GM18909 (cell line): ENCODE results near the gene PDGFD.

Experiments used
- ATAC-seq: cut with Tn5 transposase; IDR thresholded peaks from one replicate; pipeline ENCODE4 v1.9.1; 2021; ENCODE audit warnings: mild to moderate bottlenecking; ENCODE audit not compliant: unreplicated experiment, poor library complexity

Gene PDGFD

DNA sequence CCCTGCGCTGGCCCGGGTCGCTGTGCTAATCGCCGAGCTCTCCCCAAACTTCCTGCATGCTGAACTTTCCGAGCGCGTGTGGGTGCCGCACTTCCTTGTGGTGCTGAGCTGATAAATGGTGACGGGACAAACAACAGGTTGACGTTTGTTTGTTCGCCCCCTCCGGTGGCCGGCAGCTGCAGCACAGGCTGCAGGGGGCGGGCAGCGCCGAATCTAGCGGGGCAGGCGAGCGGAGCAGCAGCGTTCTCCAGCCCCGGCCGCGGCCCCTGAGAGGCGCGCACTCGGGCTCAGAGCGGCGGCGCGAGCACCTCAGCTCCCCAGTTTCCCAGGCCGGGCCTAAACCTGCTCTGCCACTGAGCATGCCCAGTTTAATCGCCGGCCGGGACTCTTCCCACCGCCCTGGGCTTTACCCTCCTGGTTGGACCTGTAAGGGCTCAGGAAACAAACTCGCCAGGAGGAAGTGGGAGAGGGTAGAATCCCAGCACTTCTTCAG is at the start of gene PDGFD:
TSS of gene PDGFD (minus strand) at position 120 of the 493 bp plus-strand sequence.
- ATAC-seq, result peak; percentile 97

GRCh38 chr11:104206936-104207335 is 43.0 kb upstream of the PDGFD start:
- no peak for ATAC-seq

- ATAC-seq, result no peak
These were observed 41.9 kb upstream of the PDGFD start for GRCh38 chr11:104205838-104206237.

DNA sequence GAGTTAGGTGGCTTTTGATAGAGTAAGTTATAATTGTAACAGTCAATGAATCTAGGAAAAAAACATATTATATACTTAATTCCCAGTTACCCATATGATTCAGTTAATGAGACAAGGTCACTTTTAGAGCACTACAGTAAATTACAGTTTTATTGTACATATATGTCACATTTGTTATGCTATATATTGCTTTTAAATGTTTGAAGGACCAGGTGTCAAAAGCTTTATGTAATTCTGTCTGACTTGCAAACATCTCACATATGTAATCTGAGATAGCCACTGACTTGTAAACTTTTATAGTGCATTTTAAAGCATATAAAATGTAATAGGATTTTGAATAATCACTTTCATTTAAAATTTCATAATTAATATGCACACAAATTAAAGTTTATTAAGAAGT is 36.7 kb upstream of the PDGFD start:
- ATAC-seq, result no peak

DNA sequence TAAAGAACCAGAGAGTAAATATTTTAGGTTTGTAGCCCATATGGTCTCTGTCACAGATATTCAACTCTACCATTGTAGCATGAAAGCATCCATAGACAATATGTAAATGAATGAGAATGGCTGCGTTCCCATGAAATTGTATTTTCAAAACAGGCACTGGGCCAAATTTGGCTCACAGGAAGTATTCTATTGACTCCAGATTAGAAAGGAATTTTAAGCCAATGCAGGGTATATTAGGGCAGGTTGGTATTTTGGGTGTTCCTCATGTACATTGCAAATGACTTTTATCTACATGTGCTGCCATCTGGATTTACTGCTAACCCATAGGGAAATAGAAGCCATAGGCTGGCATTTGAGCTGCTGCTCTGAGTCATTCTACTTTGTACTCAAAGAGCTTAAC is 35.1 kb upstream of the PDGFD start:
- ATAC-seq, result no peak

- no peak for ATAC-seq
These were observed 34.6 kb upstream of the PDGFD start for GRCh38 chr11:104198576-104198975.

DNA sequence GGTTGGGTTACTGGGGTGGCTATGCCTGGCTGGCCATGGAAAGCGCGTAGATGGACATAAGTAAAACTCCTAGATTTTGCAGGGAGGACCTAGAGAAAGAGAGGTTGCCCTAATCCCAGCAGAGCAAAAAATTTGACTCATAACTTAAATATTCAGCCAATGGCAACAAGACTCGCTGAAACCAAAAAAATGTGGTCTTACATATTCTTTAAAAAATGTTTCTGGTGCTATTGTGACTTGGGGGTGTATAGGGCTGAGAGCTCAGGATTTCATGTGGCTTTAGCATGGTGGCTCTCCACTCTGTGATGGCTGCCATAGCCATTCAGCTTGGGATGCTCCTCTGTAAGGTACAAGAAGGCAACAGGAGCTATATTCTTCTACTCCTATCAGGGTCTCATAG is 27.2 kb upstream of the PDGFD start:
- no peak for ATAC-seq

DNA sequence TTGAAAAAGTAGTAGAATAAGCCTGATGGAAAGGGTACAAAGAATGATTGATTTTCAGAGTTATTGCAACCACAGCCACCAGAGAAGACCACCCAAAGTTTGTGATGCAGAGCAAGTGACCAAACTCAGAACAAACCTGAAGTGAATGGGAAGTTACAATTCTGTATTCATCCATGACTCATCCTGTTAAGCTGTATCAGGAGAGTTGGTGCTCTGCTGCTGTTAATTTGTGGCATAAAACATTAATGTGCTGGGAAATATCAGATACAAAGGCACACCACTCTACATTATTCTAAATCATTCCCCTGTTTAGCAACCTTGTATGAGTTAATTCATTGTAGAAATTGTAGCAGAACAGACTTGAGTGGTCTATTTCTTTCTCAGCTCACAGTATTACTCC is 19.6 kb upstream of the PDGFD start:
- no peak for ATAC-seq

GRCh38 chr11:104175769-104176168 is 11.8 kb upstream of the PDGFD start:
- no peak for ATAC-seq

DNA sequence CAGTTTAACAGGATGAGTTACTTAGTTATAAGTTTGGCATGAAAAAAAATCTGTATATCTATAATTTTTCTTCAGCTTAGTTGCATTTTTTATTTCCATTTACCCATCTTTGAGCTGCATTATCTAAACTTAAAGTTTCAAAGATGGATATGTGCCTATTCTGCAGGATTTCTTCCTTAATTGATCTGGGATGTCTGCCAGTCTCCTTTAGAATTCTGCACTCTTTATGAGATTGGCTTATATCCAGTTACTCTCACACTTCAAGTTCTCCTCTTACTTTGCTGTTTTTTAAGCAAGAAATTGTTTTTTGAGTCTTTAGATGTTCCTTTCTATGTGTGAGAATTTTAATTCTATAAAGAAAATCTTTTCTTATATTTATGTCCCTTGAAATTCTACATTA is 5.1 kb upstream of the PDGFD start:
- no peak for ATAC-seq

DNA sequence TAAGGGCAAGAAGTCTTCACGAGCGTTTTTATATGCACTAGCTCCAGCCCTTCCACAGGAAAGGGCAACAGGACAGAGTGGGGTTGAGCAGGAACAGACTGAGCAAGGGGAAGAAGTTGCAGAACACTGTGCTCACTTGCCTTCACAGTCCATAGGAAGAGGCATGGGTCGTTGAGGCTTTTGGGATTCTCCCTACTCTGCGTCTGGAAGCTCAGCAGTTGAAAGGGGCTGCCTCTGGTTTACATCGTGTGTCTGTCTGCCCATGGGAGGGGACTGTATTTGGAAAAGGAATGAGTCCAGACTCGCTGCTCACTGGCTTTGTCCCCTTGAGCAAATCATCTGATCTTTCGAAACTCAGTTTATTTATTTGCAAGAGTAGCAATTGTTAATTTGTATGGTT is 1.1 kb upstream of the PDGFD start:
- no peak for ATAC-seq

DNA sequence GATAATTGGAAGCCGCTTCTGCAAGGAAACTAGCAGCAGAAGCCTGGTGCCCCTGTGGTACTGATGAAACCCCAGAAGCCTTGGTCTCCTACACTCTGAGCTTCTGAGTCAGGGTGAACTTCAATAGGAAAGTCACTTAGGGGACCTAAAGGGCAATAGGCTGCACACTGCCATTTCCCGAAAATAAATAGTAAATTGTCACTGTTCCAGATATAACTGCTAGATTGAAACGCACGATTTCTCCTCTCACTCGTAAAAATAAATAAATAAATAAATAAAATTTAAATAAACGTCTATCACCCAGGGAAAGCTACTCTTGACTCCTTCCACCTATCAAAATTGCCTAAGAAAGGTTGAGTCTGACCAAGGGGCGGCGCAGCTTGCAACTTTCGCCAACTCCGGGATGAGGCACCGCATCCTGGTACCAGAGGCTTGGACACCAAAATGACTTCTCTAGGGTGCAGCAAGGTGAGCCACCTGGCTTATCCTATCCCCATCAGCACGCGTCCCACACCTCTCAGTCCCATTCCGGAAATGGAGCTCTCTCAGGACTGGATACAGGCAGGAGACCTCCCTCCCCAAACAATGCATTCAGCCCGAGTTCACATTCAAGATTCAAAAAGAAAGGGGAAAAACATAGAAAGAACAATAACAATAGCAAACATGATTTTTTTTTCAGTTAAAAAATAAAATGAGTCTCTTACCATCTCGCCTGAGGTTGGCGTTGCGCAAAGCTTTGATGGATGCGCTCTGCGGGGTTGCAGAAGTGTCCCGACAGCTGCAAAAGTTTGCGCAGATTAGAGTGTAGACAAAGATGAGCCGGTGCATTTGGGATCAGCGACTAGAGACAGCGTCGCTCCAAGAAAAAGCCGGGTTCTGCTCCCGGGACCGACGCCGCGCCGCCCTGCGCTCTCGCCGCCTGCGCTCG is 583 bp downstream of the PDGFD start:
- ATAC-seq, result no peak

DNA sequence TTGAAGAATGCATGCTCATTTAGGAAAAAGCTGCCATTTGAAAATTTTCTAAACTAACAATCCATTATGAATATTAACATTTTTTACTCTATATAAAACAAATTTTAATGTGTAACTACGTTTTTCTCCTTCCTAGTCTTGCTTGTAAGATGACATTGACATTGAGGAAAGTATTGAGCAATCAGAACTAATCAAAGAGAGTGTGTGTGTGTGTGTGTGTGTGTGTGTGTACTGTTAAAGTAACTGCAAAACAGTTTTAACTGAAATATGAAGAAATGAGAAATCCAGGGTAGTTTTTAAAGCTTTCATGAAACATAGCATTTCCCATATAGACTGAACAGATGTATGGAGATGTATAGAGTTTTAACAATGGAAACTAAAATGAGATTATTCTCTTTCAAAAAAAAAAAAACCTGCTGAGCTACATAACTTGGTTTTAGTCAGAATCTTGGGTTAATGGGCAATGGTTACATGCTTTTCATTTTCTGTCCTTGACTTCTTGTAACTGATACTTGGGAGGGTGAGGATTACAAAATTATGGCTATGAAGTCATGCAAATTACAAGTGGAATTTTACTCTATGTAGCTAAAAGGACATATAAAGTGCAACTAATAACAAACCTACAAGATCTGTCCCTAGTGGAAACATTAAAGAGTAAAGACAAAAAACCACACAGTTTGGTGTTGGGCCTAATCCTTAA is 2.0 kb downstream of the PDGFD start:
- ATAC-seq, result no peak

GRCh38 chr11:104159356-104159755 is 4.6 kb downstream of the PDGFD start:
- ATAC-seq, result no peak

- ATAC-seq, result no peak
These were observed 8.6 kb downstream of the PDGFD start for GRCh38 chr11:104155375-104155774.

GRCh38 chr11:104154296-104154695 is 9.7 kb downstream of the PDGFD start:
- ATAC-seq, result no peak

GRCh38 chr11:104152941-104153505 is 10.9 kb downstream of the PDGFD start:
- peak; percentile 50 for ATAC-seq

DNA sequence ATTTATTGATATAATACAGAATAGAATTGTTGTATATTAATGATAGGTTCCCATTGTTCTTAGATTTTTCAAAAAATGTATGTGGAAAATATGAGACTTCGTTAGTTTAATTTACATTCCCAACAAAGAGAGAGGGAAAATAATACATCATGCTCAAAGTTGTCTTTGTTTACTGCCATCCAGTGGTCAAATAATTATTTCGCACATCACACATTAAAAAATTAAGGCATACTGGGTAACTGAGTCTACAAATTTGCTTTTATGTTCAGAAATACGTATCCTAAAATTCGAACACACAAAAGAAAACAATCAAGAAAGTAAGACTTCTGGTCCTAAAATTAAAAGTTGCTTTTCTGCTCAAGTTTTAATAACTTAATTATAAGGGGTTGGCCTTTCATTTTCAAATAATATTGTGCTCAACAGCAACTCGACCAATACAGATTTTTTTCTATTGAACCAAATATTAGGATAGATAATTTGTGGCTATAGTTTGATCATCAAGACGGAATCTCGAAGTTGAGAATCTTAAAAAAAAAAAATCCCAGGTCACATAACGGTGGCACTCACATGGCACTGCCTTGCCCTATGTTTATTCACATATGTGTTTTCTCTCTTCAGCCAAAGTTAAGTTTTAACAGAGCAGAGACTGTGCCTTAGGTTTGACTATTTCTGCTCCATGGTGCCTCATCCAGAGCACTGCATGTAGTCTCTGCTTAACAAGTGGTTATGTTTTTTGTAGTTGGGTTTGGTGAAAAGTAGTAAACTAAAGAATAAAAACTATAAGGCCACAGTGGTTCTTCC is 12.3 kb downstream of the PDGFD start:
- ATAC-seq, result no peak

GRCh38 chr11:104148706-104149105 is 15.2 kb downstream of the PDGFD start:
- no peak for ATAC-seq

DNA sequence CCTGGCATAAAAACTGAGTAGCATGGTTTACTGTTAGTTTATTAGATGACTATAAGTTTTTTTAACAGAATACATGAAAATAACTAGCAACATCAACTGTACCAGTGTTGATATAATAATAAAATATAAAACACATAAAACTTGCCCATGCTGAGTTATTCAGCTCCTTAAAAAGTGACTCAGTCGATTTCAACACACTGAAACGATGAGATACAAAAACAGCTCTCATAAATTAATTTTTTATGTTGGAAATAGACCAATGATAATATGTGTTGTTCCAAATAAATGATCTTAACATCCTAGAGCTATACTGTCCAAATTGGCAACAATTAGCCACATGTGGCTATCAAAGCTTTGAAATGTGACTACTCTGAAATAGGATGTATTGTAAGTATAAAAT is 15.9 kb downstream of the PDGFD start:
- ATAC-seq, result no peak
